Measurements from ENCODE around the gene BRD4. TPM values are rescaled to one million over a fixed set of nuclear protein-coding genes. Genes with fewer than 3 reads are reported as not detected.

BRD4 gene
- total and polyA plus RNA-seq, 11 donors = 31.1 to 78.9 (median 61.8) TPM

GRCh38 chr19:15307169-15307568 lies 25.2 kb downstream of the BRD4 start:
- no peak for DNase-seq
- TF ChIP-seq CTCF (IDR thresholded peaks at IDR 0.05) (no peak), POLR2A (IDR thresholded peaks at IDR 0.05) (no peak)
- WGBS, 4 donors = 90 to 95% (median 93%) methylated on average over 2 of the region's 2 CpGs
- H3K9me3 ChIP-seq = peaks cover 0 to 9% (median 0%) of the 10 kb centered on the region in 12 donors
- no peak overlapping the region for H3K4me3 ChIP-seq
- ATAC-seq = no peak
- H3K4me1 ChIP-seq = peaks cover 12 to 88% (median 68%) of the 10 kb centered on the region in 12 donors
- intact Hi-C loops (cut with DNase I) = no loop called here
- H3K36me3 ChIP-seq = no peaks in the 10 kb centered on the region
- no peak overlapping the region for H3K27ac ChIP-seq
- no peaks in the 10 kb centered on the region for H3K27me3 ChIP-seq

- Histone ChIP-seq H3K4me1 (peaks cover 12 to 86% (median 68%) of the 10 kb centered on the region in 12 donors), H3K27ac (no peak overlapping the region), H3K9me3 (peaks cover 0 to 9% (median 0%) of the 10 kb centered on the region in 12 donors), H3K4me3 (no peak overlapping the region), H3K36me3 (no peaks in the 10 kb centered on the region), H3K27me3 (no peaks in the 10 kb centered on the region)
- DNase-seq (no peak), ATAC-seq (no peak)
- WGBS, 4 donors = 75 to 88% (median 83%) methylated on average over 3 of the region's 3 CpGs
- intact Hi-C loops (cut with DNase I) = no loop called here
- TF ChIP-seq POLR2A (IDR thresholded peaks at IDR 0.05) (no peak), CTCF (IDR thresholded peaks at IDR 0.05) (no peak)
These were observed 26.6 kb downstream of the BRD4 start for GRCh38 chr19:15305582-15306334.

DNA sequence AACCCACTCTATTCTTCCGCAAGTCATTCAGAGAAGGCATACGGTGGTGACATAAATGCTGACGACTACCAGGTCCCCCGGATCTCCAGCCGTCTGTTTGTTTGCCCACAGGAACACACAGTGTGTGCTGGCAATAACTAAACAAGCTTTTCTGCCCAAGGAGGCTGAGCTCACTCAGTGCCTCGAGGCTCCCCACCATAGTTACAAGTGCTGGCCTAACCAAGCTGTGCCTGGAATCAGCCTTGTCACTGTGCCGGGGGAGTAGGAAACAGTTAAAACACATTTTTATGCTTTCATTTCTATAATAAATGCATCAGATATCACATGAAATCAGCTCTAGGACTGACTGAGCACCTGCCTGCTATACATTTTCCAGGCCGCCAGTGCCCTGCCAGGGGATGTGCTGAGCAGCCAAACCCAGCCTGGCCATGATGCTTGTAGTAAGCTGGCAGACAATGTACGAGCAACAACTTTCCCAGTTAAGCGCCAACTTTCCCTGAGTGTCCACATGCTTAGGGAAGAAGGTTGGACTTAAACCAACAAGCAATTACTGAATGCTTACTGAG lies 28.1 kb downstream of the BRD4 start:
- intact Hi-C loops (cut with DNase I) = no loop called here
- ATAC-seq (peak; percentile 81 to 89 (median 84)), DNase-seq (peak in 4 of 5 donors; percentile 37 to 77 (median 54))
- H3K27me3 ChIP-seq = no peaks in the 10 kb centered on the region
- peaks cover 12 to 87% (median 72%) of the 10 kb centered on the region in 12 donors for H3K4me1 ChIP-seq
- H3K36me3 ChIP-seq = no peaks in the 10 kb centered on the region
- TF ChIP-seq CTCF (IDR thresholded peaks at IDR 0.05) (no peak), POLR2A (IDR thresholded peaks at IDR 0.05) (no peak)
- 39 to 44% (median 41%) methylated on average over 10 of the region's 10 CpGs for WGBS, 4 donors
- peak overlapping the region in 3 of 12 donors; percentile 23 to 71 (median 44) for H3K27ac ChIP-seq
- peaks cover 0 to 9% (median 0%) of the 10 kb centered on the region in 12 donors for H3K9me3 ChIP-seq
- H3K4me3 ChIP-seq = no peak overlapping the region

DNA sequence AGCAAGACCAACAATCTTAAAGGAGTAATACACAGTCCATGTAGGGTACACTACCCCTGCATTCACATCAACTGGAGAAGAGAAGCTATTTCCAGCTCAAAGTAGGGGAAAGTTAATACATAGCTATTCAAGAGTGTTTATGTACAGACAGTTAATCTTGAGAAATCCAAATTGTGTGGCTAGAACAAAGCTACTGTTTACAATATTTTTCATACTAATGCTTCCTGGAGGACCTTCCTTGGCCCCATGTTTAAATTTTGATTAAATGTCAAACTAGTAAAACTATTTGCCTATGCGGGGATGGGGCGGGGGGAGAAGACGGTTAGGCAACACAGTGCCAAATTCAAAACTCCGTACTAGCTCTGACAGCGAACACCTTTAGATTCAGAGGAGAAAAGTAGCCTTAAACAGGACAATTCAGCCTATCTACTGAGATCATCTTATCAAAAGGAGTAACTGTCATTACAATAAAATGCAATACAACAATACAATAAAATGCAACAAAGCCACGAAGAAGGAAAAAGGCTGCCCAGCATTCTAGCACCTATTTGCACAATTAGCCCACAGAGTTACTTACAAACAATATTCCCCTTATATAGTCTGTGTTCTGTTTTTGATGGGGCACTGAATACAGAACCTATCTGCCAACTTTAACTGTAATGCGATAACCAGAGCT lies 29.1 kb downstream of the BRD4 start:
- no peak for DNase-seq
- no peak for ATAC-seq
- peaks cover 14 to 92% (median 80%) of the 10 kb centered on the region in 12 donors for H3K4me1 ChIP-seq
- no peaks in the 10 kb centered on the region for H3K27me3 ChIP-seq
- 66 to 74% (median 67%) methylated on average over 7 of the region's 7 CpGs for WGBS, 4 donors
- intact Hi-C loops (cut with DNase I) = no loop called here
- H3K4me3 ChIP-seq = no peak overlapping the region
- H3K9me3 ChIP-seq = peaks cover 0 to 9% (median 0%) of the 10 kb centered on the region in 12 donors
- peak overlapping the region in 1 of 12 donors; percentile 71 for H3K27ac ChIP-seq
- H3K36me3 ChIP-seq = no peaks in the 10 kb centered on the region
- no peak for TF ChIP-seq CTCF (IDR thresholded peaks at IDR 0.05)
- TF ChIP-seq POLR2A (IDR thresholded peaks at IDR 0.05) = no peak
